HG02840 (cell line): ENCODE data around the gene COX7A2.

ENCODE experiments used
- ATAC-seq: cut with Tn5 transposase; IDR thresholded peaks from one replicate; pipeline ENCODE4 v1.9.1; 2021; ENCODE audit warnings: mild to moderate bottlenecking, moderate library complexity, moderate number of reproducible peaks; ENCODE audit not compliant: unreplicated experiment, low FRiP score

The COX7A2 gene

GRCh38 chr6:75268988-75269354 is 25.4 kb upstream of the COX7A2 start:
- no peak for ATAC-seq

- no peak for ATAC-seq
These were observed 24.8 kb upstream of the COX7A2 start for GRCh38 chr6:75268121-75268987.

- ATAC-seq = no peak
These were observed 23.9 kb upstream of the COX7A2 start for GRCh38 chr6:75267461-75267860.

- no peak for ATAC-seq
These were observed 23.2 kb upstream of the COX7A2 start for GRCh38 chr6:75266716-75267291.

GRCh38 chr6:75263401-75263750 is 19.8 kb upstream of the COX7A2 start:
- ATAC-seq = no peak

- ATAC-seq = no peak
These were observed 19.3 kb upstream of the COX7A2 start for GRCh38 chr6:75262716-75263400.

- no peak for ATAC-seq
These were observed 17.7 kb upstream of the COX7A2 start for GRCh38 chr6:75261299-75261698.

GRCh38 chr6:75257343-75258087 is 13.9 kb upstream of the COX7A2 start:
- ATAC-seq = no peak

GRCh38 chr6:75250552-75250951 is 7.0 kb upstream of the COX7A2 start:
- ATAC-seq = no peak

GRCh38 chr6:75249837-75250236 is 6.2 kb upstream of the COX7A2 start:
- ATAC-seq = no peak

GRCh38 chr6:75246386-75246785 is 2.8 kb upstream of the COX7A2 start:
- ATAC-seq = no peak

GRCh38 chr6:75244063-75244584 is 523 bp upstream of the COX7A2 start:
- no peak for ATAC-seq

GRCh38 chr6:75236630-75237029 is 7.0 kb downstream of the COX7A2 start:
- ATAC-seq = no peak

- no peak for ATAC-seq
These were observed 8.3 kb downstream of the COX7A2 start for GRCh38 chr6:75235271-75235670.

- ATAC-seq = no peak
These were observed 9.3 kb downstream of the COX7A2 start for GRCh38 chr6:75234126-75234865.

- ATAC-seq = no peak
These were observed 10.4 kb downstream of the COX7A2 start for GRCh38 chr6:75233092-75233615.

GRCh38 chr6:75230484-75231325 is 12.9 kb downstream of the COX7A2 start:
- no peak for ATAC-seq

- no peak for ATAC-seq
These were observed 19.2 kb downstream of the COX7A2 start for GRCh38 chr6:75224303-75224926.
